H1 (cell line): Measurements from ENCODE around the gene LEFTY1. TPM values are rescaled to one million over a fixed set of nuclear protein-coding genes. Genes with fewer than 3 reads are reported as not detected.

ENCODE experiments used
- EGR1 ChIP-seq: IDR thresholded peaks from 2 replicates; pipeline ENCODE4 v1.6.1; 2011; ENCODE audit warnings: low read depth, low read length, borderline replicate concordance
- EZH2 ChIP-seq: fragments of 200-600 bp; sonication (generic); IDR thresholded peaks from 2 replicates; pipeline ENCODE4 v1.7.1; 2012; ENCODE audit warnings: low read depth, mild to moderate bottlenecking, moderate library complexity, low read length, inconsistent platforms; ENCODE audit not compliant: severe bottlenecking
- GTF2F1 ChIP-seq: IDR thresholded peaks from 2 replicates; pipeline ENCODE4 v1.6.1; 2012; ENCODE audit warnings: low read depth, low read length, improper control_type of control experiment, borderline replicate concordance
- KDM4A ChIP-seq: IDR thresholded peaks from one replicate; pipeline ENCODE4 v1.7.1; 2012; ENCODE audit warnings: low read depth, mild to moderate bottlenecking, moderate library complexity, low read length, inconsistent platforms; ENCODE audit not compliant: severe bottlenecking
- PHF8 ChIP-seq: fragments of 200-600 bp; sonication (generic); conservative IDR thresholded peaks from 2 replicates; pipeline ENCODE4 v1.7.1; 2012; ENCODE audit warnings: low read depth, mild to moderate bottlenecking, inconsistent platforms, low read length, moderate library complexity
- SP1 ChIP-seq: IDR thresholded peaks from 2 replicates; pipeline ENCODE4 v1.6.1; 2011; ENCODE audit warnings: low read depth, low read length
- SRF ChIP-seq: IDR thresholded peaks from 2 replicates; pipeline ENCODE4 v1.6.1; 2011; ENCODE audit warnings: mild to moderate bottlenecking, low read depth, low read length, moderate library complexity
- polyA plus RNA-seq, 7 experiments: library from polyadenylated mRNA; depleted of rRNA in 3 of 7; stranded (reverse) in 5 of 7; unstranded in 2 of 7; fragments of >200 nt in 5 of 7; fragments of 200-250 nt in 2 of 7; gene quantifications; 1 replicate in 5 of 7; 2 replicates in 1 of 7; 4 replicates in 1 of 7; pipeline versions ENCODE4 v1.2.1 to v1.2.3, GENCODE V29; 2011 to 2013; ENCODE audit warnings: missing spikeins in 2 of 7, mixed read lengths in 2 of 7
- total RNA-seq: library from RNA; stranded (reverse); fragmentation: NEBNext Ultra II Directional; extraction: Animal tissue kit (Norgen Biotek cat#: 25700); gene quantifications from 2 replicates; pipeline ENCODE4 v1.2.1, GENCODE V29; 2021
- TF ChIP-seq, protein P1 (sequence below): fragments of 300-600 bp; sonication (generic); IDR thresholded peaks from 2 replicates; pipeline ENCODE4 v1.7.1; 2012; ENCODE audit warnings: low read length, moderate library complexity, mild to moderate bottlenecking, inconsistent platforms; ENCODE audit not compliant: insufficient replicate concordance
- TF ChIP-seq, protein P2 (sequence below): IDR thresholded peaks from 2 replicates; pipeline ENCODE4 v1.6.1; 2011; ENCODE audit warnings: low read length, improper control_type of control experiment

The LEFTY1 gene
- total and polyA plus RNA-seq, 2 of the 8 experiments (the other 6 are each of a cell fraction or from before 2014, with no cell fraction given), result 4.5 to 11.7 TPM

DNA sequence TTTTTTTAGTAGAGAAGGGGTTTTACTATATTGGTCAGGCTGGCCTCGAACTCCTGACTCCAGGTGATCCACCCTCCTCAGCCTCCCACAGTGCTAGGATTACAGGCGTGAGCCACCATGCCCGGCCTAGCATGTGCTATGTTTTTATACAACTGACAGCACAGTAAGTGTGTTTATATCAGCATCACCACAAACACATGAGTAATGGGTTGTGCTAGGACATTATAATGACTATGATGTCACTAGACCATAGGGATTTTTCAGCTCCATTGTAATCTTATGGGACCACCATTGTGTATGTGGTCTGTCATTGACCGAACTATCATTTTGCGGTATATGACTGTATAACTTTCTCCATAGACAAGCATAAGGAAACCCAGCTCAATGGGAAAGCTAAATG is 45.8 kb upstream of the LEFTY1 start (continued):
- TF ChIP-seq, protein P1, sequence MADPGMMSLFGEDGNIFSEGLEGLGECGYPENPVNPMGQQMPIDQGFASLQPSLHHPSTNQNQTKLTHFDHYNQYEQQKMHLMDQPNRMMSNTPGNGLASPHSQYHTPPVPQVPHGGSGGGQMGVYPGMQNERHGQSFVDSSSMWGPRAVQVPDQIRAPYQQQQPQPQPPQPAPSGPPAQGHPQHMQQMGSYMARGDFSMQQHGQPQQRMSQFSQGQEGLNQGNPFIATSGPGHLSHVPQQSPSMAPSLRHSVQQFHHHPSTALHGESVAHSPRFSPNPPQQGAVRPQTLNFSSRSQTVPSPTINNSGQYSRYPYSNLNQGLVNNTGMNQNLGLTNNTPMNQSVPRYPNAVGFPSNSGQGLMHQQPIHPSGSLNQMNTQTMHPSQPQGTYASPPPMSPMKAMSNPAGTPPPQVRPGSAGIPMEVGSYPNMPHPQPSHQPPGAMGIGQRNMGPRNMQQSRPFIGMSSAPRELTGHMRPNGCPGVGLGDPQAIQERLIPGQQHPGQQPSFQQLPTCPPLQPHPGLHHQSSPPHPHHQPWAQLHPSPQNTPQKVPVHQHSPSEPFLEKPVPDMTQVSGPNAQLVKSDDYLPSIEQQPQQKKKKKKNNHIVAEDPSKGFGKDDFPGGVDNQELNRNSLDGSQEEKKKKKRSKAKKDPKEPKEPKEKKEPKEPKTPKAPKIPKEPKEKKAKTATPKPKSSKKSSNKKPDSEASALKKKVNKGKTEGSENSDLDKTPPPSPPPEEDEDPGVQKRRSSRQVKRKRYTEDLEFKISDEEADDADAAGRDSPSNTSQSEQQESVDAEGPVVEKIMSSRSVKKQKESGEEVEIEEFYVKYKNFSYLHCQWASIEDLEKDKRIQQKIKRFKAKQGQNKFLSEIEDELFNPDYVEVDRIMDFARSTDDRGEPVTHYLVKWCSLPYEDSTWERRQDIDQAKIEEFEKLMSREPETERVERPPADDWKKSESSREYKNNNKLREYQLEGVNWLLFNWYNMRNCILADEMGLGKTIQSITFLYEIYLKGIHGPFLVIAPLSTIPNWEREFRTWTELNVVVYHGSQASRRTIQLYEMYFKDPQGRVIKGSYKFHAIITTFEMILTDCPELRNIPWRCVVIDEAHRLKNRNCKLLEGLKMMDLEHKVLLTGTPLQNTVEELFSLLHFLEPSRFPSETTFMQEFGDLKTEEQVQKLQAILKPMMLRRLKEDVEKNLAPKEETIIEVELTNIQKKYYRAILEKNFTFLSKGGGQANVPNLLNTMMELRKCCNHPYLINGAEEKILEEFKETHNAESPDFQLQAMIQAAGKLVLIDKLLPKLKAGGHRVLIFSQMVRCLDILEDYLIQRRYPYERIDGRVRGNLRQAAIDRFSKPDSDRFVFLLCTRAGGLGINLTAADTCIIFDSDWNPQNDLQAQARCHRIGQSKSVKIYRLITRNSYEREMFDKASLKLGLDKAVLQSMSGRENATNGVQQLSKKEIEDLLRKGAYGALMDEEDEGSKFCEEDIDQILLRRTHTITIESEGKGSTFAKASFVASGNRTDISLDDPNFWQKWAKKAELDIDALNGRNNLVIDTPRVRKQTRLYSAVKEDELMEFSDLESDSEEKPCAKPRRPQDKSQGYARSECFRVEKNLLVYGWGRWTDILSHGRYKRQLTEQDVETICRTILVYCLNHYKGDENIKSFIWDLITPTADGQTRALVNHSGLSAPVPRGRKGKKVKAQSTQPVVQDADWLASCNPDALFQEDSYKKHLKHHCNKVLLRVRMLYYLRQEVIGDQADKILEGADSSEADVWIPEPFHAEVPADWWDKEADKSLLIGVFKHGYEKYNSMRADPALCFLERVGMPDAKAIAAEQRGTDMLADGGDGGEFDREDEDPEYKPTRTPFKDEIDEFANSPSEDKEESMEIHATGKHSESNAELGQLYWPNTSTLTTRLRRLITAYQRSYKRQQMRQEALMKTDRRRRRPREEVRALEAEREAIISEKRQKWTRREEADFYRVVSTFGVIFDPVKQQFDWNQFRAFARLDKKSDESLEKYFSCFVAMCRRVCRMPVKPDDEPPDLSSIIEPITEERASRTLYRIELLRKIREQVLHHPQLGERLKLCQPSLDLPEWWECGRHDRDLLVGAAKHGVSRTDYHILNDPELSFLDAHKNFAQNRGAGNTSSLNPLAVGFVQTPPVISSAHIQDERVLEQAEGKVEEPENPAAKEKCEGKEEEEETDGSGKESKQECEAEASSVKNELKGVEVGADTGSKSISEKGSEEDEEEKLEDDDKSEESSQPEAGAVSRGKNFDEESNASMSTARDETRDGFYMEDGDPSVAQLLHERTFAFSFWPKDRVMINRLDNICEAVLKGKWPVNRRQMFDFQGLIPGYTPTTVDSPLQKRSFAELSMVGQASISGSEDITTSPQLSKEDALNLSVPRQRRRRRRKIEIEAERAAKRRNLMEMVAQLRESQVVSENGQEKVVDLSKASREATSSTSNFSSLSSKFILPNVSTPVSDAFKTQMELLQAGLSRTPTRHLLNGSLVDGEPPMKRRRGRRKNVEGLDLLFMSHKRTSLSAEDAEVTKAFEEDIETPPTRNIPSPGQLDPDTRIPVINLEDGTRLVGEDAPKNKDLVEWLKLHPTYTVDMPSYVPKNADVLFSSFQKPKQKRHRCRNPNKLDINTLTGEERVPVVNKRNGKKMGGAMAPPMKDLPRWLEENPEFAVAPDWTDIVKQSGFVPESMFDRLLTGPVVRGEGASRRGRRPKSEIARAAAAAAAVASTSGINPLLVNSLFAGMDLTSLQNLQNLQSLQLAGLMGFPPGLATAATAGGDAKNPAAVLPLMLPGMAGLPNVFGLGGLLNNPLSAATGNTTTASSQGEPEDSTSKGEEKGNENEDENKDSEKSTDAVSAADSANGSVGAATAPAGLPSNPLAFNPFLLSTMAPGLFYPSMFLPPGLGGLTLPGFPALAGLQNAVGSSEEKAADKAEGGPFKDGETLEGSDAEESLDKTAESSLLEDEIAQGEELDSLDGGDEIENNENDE, result no peak
- no peak for TF ChIP-seq PHF8
- no peak for TF ChIP-seq SRF
- TF ChIP-seq, protein P2, sequence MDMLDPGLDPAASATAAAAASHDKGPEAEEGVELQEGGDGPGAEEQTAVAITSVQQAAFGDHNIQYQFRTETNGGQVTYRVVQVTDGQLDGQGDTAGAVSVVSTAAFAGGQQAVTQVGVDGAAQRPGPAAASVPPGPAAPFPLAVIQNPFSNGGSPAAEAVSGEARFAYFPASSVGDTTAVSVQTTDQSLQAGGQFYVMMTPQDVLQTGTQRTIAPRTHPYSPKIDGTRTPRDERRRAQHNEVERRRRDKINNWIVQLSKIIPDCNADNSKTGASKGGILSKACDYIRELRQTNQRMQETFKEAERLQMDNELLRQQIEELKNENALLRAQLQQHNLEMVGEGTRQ, result no peak
- no peak for TF ChIP-seq GTF2F1
- no peak for TF ChIP-seq EZH2
- no peak for TF ChIP-seq KDM4A
- no peak for TF ChIP-seq EGR1
- TF ChIP-seq SP1, result no peak
